Fibroblast of villous mesenchyme (primary cell): ENCODE results near the gene SLC39A3. TPM values are rescaled to one million over a fixed set of nuclear protein-coding genes. Genes with fewer than 3 reads are reported as not detected.

Experiments used
- DNase-seq: peaks from one replicate; pipeline ENCODE4 v3.0.0-alpha.2; 2010; ENCODE audit warnings: low read depth
- H3K4me3 ChIP-seq: 2 replicates; pipeline ENCODE4 v1.5.1; 2011; ENCODE audit warnings: low read depth, mild to moderate bottlenecking, low read length
- total RNA-seq: library from RNA; depleted of rRNA; stranded (reverse); fragments of >200 nt; gene quantifications from 2 replicates; pipeline ENCODE4 v1.2.3, GENCODE V29; 2012
- TF ChIP-seq, protein P1 (sequence below): IDR thresholded peaks from 2 replicates; pipeline ENCODE4 v1.5.1; 2012; ENCODE audit warnings: low read depth, mild to moderate bottlenecking, low read length; ENCODE audit not compliant: insufficient read depth

SLC39A3 gene
- total RNA-seq, 1 donor = 25.9 TPM

DNA sequence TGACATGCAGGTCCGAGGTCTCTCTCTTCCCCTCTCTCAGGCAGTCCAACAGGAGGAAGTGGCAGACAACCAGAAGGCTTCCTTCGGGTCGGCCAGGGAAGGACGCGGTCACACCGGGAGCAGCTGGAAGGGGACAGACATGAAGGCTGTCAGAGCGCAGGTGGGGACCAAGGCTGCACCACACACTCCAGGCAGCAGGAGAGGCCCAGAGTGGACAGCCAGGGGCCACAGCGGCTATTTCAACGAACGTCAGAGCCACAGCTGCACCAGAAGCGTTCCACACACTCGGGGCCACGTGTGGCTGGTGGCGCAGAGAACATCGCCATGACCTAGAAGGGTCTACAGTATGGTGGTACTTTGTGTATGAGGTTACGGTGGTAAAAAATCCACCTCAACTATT, 16.0 kb upstream of the SLC39A3 start:
- H3K4me3 ChIP-seq = no peak overlapping the region
- TF ChIP-seq, protein P1, sequence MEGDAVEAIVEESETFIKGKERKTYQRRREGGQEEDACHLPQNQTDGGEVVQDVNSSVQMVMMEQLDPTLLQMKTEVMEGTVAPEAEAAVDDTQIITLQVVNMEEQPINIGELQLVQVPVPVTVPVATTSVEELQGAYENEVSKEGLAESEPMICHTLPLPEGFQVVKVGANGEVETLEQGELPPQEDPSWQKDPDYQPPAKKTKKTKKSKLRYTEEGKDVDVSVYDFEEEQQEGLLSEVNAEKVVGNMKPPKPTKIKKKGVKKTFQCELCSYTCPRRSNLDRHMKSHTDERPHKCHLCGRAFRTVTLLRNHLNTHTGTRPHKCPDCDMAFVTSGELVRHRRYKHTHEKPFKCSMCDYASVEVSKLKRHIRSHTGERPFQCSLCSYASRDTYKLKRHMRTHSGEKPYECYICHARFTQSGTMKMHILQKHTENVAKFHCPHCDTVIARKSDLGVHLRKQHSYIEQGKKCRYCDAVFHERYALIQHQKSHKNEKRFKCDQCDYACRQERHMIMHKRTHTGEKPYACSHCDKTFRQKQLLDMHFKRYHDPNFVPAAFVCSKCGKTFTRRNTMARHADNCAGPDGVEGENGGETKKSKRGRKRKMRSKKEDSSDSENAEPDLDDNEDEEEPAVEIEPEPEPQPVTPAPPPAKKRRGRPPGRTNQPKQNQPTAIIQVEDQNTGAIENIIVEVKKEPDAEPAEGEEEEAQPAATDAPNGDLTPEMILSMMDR = no peak
- no peak for DNase-seq

DNA sequence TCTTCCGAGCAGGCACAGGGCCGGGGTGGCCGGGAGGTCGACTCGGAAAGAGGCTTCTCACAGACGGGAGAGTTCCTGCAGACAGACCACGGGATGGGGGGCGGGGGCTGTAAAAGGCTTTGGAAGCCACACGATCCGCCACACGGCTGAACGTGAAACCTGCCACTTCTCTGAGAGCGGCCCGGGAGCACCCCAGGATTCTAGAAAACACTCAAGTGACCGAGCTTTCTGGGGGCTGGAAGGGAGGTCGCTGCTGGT, 15.6 kb upstream of the SLC39A3 start:
- no peak overlapping the region for H3K4me3 ChIP-seq
- TF ChIP-seq, protein P1 = no peak
- no peak for DNase-seq

DNA sequence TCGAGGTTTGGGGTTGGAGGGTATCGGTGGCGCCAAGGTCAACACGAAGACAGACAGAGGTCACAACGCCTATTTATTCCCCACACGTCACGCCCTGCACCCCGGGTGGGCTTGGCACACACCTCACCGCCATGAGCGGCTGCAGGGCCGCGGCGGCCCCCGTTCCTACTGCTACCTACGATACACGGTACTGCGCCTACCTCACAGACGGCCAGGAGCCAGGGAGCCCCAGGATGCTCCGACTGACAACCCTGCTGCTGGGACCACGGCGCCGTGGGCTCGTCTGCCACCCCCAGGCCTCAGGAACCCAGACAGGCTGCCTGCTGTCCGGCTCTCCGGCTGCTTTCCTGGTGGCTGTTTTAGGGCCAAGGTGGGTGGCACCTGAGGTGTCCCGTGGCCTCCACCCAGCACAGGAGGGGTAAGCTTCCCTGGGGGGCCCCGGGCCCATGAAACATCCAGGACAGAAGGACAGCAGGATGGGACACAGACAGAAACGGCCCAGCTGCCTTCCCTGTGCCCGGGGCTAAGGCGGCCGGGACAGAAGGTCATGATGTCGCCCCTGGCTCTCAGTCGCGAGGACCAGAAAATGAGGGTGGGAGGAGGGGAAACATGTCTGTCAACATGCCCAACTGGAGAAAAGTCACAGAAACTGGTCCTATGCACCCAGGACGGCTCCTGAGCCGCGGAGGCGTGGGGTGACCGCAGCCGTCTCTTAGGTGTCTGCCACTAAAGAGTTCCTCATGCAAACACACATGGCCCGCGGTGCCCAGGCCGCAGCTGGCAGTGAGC, 15.0 kb upstream of the SLC39A3 start:
- TF ChIP-seq, protein P1 = no peak
- no peak for DNase-seq
- no peak overlapping the region for H3K4me3 ChIP-seq

DNA sequence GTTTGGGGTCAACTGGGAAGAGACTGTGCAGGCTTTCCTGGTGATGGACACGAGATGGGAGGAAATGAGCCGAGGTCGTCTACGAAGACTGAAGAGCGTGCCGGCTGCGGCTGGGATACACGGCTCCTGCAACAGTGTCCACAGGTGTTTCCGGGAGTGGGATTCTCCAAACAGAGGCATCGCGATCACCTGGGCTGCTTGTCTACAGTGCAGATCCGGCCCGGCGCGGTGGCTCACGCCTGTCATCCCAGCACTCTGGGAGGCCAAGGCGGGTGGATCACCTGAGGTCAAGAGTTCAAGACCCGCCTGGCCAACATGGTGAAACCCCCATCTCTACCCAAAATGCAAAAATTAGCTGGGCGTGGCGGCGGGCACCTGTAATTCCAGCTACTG, 11.6 kb upstream of the SLC39A3 start:
- no peak for DNase-seq
- TF ChIP-seq, protein P1 = no peak
- no peak overlapping the region for H3K4me3 ChIP-seq

DNA sequence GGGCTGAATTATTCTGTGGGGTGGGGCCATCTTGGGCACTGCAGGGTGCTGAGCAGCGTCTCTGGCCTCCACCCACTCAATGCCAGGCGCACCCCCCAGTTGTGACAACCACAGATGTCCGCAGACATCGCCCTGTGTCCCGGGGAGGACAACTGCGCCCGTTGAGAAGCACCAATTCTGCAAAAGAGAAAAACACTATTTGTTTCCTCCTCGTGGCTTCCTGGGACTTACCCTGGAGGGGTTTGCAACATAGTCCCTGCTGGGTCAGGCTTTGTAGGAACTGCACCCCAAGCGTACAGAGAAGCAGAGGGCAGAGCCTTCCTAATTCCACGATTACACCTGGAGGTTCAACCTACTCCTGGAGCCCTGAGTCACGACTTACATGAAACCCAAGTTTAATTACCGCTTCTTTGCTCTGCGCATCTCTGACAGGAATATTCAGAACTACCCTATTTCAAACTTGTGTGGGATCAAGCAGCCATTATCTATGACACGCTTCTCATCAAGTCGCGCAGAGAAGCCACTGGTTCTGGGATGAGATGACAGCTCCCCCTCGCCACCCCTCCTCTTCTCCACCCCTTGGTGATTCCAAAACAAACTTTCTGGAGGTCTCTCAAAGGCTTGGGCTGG, 11.1 kb upstream of the SLC39A3 start:
- TF ChIP-seq, protein P1 = no peak

DNA sequence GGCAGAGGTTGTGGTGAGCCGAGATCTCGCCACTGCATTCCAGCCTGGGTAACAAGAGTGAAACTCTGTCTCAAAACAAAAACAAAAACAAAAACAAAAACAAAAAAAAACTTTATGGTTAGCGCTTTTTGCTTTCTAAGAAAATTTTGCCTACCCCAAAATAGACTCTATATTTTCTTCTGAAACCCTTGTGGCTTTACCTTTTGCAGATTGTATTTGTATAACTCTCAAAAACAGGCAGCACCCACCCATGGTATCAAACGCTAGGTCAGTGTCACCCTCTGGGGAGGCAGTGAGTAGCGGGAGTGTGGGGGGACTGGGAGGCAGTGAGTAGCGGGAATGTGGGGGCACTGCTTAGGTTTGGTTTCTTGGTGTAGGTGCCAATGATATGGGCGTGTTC, 7.5 kb upstream of the SLC39A3 start:
- no peak overlapping the region for H3K4me3 ChIP-seq
- TF ChIP-seq, protein P1 = no peak
- no peak for DNase-seq

More for the DNA sequence above, 11.1 kb upstream of the SLC39A3 start:
- no peak overlapping the region for H3K4me3 ChIP-seq
- no peak for DNase-seq

DNA sequence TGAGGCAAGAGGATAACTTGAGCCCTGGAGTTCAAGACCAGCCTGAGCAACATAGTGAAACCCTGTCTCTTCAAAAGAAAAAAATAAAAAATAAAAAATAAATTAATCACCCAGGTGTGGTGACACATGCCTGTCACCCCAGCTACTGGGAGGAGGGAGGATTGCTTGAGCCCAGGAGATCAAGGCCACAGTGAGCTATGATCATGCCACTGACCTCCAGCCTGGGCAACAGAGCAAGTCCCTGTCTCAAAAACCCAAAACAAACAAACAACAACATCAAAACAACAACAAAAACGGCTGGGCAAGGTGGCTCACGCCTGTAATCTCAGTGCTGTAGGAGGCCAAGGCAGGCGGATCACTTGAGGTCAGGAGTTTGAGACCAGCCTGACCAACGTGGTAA, 4.3 kb upstream of the SLC39A3 start:
- no peak for DNase-seq
- TF ChIP-seq, protein P1 = no peak
- no peak overlapping the region for H3K4me3 ChIP-seq
